Activated CD8-positive, alpha-beta T cell treated with anti-CD3 and anti-CD28 coated beads for 36 hours (primary cell): Measurements from ENCODE around the gene OR6J1. TPM values are rescaled to one million over a fixed set of nuclear protein-coding genes. Genes with fewer than 3 reads are reported as not detected.
A peak's percentile ranks its signal among the peaks of the same experiment; 100 is the strongest.

Experiments
- ATAC-seq: fragments of 200-7000 bp; cut with Tn5 transposase; one replicate; pipeline ENCODE4 v1.10.0; 2021; ENCODE audit warnings: mild to moderate bottlenecking, moderate library complexity
- CTCF ChIA-PET: fragments of 350-600 bp; sonication (Branson Sonifier 250); formaldehyde crosslinking; loops from one replicate; lab custom pipeline; 2021; ENCODE audit warnings: antibody characterized with exemption; lab: Charles Lee
- POLR2A ChIA-PET: fragments of 350-600 bp; sonication (Branson Sonifier 250); formaldehyde crosslinking; loops from one replicate; lab custom pipeline; 2021; ENCODE audit warnings: antibody characterized with exemption; lab: Charles Lee
- DNase-seq: peaks from one replicate; pipeline ENCODE4 v3.0.0-alpha.2; 2020
- H3K27ac Mint-ChIP-seq: one replicate; pipeline ENCODE4 v1.8.0; 2021; ENCODE audit warnings: mild to moderate bottlenecking, mixed read lengths
- H3K27me3 Mint-ChIP-seq: one replicate; pipeline ENCODE4 v1.8.0; 2021; ENCODE audit warnings: mixed read lengths
- H3K36me3 Mint-ChIP-seq: one replicate; pipeline ENCODE4 v1.8.0; 2021; ENCODE audit warnings: low read depth, mixed read lengths
- H3K4me1 Mint-ChIP-seq: one replicate; pipeline ENCODE4 v1.8.0; 2021; ENCODE audit warnings: low read depth, mixed read lengths
- H3K4me3 Mint-ChIP-seq: one replicate; pipeline ENCODE4 v1.8.0; 2021; ENCODE audit warnings: mild to moderate bottlenecking, moderate library complexity, mixed read lengths
- H3K9me3 Mint-ChIP-seq: one replicate; pipeline ENCODE4 v1.8.0; 2021; ENCODE audit warnings: mixed read lengths
- intact Hi-C: fragments of 100-400 bp; cut with micrococcal nuclease; formaldehyde crosslinking; loops from one replicate; pipeline ENCODE4 v1.10.0; 2022
- total RNA-seq, 2 experiments: library from RNA; stranded (reverse); gene quantifications; one replicate each; pipeline ENCODE4 v1.2.3, GENCODE V29; 2021
- TF ChIP-seq, protein P1 (sequence below): fragments of 200-600 bp; IDR thresholded peaks from one replicate; pipeline ENCODE4 v1.8.0; 2022; ENCODE audit warnings: antibody characterized with exemption, mild to moderate bottlenecking

The OR6J1 gene
- total RNA-seq, 2 experiments from 2014 or later = not detected

GRCh38 chr14:22653012-22653621, 9.0 kb upstream of the OR6J1 start:
- no peak overlapping the region for H3K27ac Mint-ChIP-seq
- H3K27me3 Mint-ChIP-seq = peaks cover 2% of the 10 kb centered on the region
- peak; percentile 89 for ATAC-seq
- no peaks in the 10 kb centered on the region for H3K4me1 Mint-ChIP-seq
- H3K4me3 Mint-ChIP-seq = no peak overlapping the region
- TF ChIP-seq, protein P1, sequence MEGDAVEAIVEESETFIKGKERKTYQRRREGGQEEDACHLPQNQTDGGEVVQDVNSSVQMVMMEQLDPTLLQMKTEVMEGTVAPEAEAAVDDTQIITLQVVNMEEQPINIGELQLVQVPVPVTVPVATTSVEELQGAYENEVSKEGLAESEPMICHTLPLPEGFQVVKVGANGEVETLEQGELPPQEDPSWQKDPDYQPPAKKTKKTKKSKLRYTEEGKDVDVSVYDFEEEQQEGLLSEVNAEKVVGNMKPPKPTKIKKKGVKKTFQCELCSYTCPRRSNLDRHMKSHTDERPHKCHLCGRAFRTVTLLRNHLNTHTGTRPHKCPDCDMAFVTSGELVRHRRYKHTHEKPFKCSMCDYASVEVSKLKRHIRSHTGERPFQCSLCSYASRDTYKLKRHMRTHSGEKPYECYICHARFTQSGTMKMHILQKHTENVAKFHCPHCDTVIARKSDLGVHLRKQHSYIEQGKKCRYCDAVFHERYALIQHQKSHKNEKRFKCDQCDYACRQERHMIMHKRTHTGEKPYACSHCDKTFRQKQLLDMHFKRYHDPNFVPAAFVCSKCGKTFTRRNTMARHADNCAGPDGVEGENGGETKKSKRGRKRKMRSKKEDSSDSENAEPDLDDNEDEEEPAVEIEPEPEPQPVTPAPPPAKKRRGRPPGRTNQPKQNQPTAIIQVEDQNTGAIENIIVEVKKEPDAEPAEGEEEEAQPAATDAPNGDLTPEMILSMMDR = peak; percentile 80
- H3K9me3 Mint-ChIP-seq = no peaks in the 10 kb centered on the region
- peak; percentile 66 for DNase-seq
- intact Hi-C loops = loop anchor here (5.0 kb wide), 1 partner anchor 81 kb away; no protein-coding TSS in a partner anchor
- ChIA-PET POLR2A (interaction anchor here (1.6 kb wide), 1 partner anchor 83 kb away, joined by 6 read pairs; no protein-coding TSS in a partner anchor), CTCF (interaction anchor here (0.6 to 4.8 kb wide), 25 partner anchors 9 to 735 kb away, joined by 3 to 82 read pairs (median 4); partner anchors contain the start of genes ABHD4, DAD1 and OR6J1)
- H3K36me3 Mint-ChIP-seq = no peaks in the 10 kb centered on the region

DNA sequence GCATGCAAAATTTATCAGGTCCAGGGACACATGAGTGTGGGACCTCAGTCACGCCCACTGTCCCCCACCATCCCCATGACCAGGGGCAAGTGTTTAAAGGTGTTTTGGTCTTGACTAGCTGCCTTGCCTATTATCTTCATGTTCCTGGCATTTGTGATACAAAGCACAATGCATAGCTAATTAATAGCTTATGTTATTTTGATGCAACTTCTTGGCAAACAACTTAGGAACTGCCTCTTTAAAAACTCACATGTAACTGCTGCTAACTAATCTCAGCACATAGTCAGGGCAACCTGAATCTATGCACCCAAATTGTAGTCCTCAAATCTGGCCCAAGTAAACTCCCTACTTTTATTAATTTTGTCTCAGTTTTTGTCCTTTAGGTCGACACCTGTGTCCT, 7.4 kb upstream of the OR6J1 start:
- TF ChIP-seq, protein P1 = no peak
- DNase-seq (no peak), ATAC-seq (no peak)
- intact Hi-C loops = loop anchor here (5.0 kb wide), 1 partner anchor 79 kb away; no protein-coding TSS in a partner anchor
- H3K27ac Mint-ChIP-seq = no peak overlapping the region
- H3K27me3 Mint-ChIP-seq = peaks cover 2% of the 10 kb centered on the region
- no peak overlapping the region for H3K4me3 Mint-ChIP-seq
- ChIA-PET CTCF (interaction anchor here (1.0 to 4.8 kb wide), 5 partner anchors 12 to 738 kb away, joined by 3 to 82 read pairs (median 3); partner anchors contain the start of gene ABHD4), POLR2A (interaction anchor here (0.5 to 1.5 kb wide), 5 partner anchors 80 to 845 kb away, joined by 3 to 4 read pairs (median 3); no protein-coding TSS in a partner anchor)
- H3K36me3 Mint-ChIP-seq = no peaks in the 10 kb centered on the region
- H3K4me1 Mint-ChIP-seq = peaks cover 3% of the 10 kb centered on the region
- no peaks in the 10 kb centered on the region for H3K9me3 Mint-ChIP-seq

DNA sequence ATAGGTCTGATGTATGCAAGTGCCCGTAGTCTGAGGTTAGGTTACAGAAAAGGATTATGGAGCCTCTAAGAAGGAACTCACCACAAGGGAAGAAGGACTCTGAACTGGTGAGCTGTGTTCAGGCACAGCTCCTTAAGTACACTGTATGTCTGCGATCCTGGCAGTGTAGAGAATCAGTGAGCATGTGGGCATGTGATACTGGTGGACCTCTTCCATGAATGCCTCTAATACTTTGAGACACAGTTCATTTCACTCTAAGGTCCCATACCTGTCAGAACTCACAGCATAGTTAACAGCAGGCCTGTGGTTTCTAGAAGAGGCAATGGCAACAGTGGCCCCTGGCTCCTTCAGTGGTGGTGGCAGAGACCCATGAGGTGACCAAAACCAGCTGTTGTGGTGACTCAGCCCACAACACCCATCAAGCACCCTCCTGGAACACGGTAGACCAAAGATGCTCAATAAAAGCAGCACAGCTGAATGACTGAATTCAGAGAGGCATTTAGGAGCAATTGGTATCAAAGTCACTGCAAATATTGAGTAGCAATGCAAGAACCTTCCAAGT, 6.9 kb upstream of the OR6J1 start:
- ATAC-seq (peak; percentile 60), DNase-seq (peak; percentile 46)
- Mint-ChIP-seq H3K27me3 (peaks cover 2% of the 10 kb centered on the region), H3K27ac (peak overlapping the region; percentile 4), H3K36me3 (no peaks in the 10 kb centered on the region), H3K4me3 (no peak overlapping the region), H3K9me3 (no peaks in the 10 kb centered on the region), H3K4me1 (peaks cover 5% of the 10 kb centered on the region)
- TF ChIP-seq, protein P1 = no peak
- POLR2A ChIA-PET = interaction anchor here (0.6 to 1.5 kb wide), 4 partner anchors 79 to 94 kb away, joined by 3 to 4 read pairs (median 4); no protein-coding TSS in a partner anchor
- intact Hi-C loops = loop anchor here (5.0 kb wide), 1 partner anchor 79 kb away; no protein-coding TSS in a partner anchor
- CTCF ChIA-PET = interaction anchor here (1.0 to 4.8 kb wide), 5 partner anchors 13 to 737 kb away, joined by 3 to 82 read pairs (median 3); partner anchors contain the start of gene ABHD4

DNA sequence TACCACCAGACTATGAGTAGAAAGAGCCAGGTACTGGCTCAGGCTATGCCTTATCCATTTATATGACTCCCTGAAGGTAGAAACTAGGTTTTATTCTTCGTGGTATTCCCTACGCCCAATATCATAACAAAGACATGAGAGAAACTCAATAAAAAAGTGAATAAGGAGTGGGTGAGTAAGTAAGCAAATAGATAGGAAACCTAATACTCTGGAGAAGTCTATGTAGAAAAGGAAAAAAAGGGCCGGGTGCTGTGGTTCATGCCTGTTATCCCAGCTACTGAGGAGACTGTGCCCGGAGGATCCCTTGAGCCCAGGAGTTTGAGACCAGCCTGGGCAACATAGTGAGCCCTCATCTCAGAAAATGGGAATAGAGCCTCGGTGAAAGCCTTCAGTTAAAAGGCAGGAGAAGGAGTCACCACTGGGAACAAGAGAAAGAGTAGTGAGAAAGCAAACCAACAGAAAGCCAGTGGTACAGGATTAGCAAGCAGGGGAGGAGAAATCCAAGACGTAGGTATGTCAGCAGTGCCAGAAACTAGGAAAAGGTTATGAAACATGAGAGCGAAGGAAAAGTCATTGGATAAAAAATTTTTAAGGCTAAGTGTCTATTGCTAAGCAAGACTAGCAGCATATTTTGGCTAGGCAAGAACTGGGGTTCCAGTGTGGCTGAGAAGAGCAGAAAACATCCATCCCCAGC, 6.0 kb upstream of the OR6J1 start:
- peaks cover 5% of the 10 kb centered on the region for H3K4me1 Mint-ChIP-seq

More for the DNA sequence above, 6.0 kb upstream of the OR6J1 start:
- H3K27ac Mint-ChIP-seq = no peak overlapping the region
- no peak overlapping the region for H3K4me3 Mint-ChIP-seq
- intact Hi-C loops = loop anchor here (5.0 kb wide), 1 partner anchor 78 kb away; no protein-coding TSS in a partner anchor
- ATAC-seq (no peak), DNase-seq (no peak)
- ChIA-PET POLR2A (interaction anchor here (0.7 to 1.5 kb wide), 3 partner anchors 62 to 93 kb away, joined by 3 to 4 read pairs (median 3); no protein-coding TSS in a partner anchor), CTCF (interaction anchor here (4.8 kb wide), 1 partner anchor 79 kb away, joined by 82 read pairs; no protein-coding TSS in a partner anchor)
- H3K9me3 Mint-ChIP-seq = no peaks in the 10 kb centered on the region
- TF ChIP-seq, protein P1 = no peak
- H3K27me3 Mint-ChIP-seq = peaks cover 2% of the 10 kb centered on the region
- H3K36me3 Mint-ChIP-seq = no peaks in the 10 kb centered on the region
